Right lobe of liver (tissue), 6 donors: ENCODE results near the gene THTPA. TPM values are rescaled to one million over a fixed set of nuclear protein-coding genes. Genes with fewer than 3 reads are reported as not detected.

Source experiments
- ATAC-seq, 4 donors: fragments of 200-7000 bp; cut with Tn5 transposase; one replicate each; pipeline ENCODE4 v1.9.1; 2020; ENCODE audit warnings: mild to moderate bottlenecking in 4 of 4, moderate library complexity in 4 of 4
- DNase-seq, 3 donors: peaks; one replicate each; pipeline ENCODE4 v3.0.0-alpha.2; 2020
- H3K27ac ChIP-seq, 3 donors: fragments of 200-600 bp; one replicate each; pipeline ENCODE4 v1.8.0; 2022
- H3K27me3 ChIP-seq, 2 donors: fragments of 200-600 bp; one replicate each; pipeline ENCODE4 v1.8.0; 2022
- H3K36me3 ChIP-seq, 4 donors: fragments of 200-600 bp; sonication (generic) in 1 of 4; one replicate each; pipeline versions ENCODE4 v1.5.1 to v1.8.0; 2017 to 2022; ENCODE audit warnings: control low read depth in 1 of 4
- H3K4me1 ChIP-seq, 4 donors: fragments of 200-600 bp; sonication (generic) in 1 of 4; one replicate each; pipeline versions ENCODE4 v1.5.1 to v1.8.0; 2017 to 2022; ENCODE audit warnings: control low read depth in 1 of 4
- H3K4me3 ChIP-seq, 3 donors: fragments of 200-600 bp; one replicate each; pipeline ENCODE4 v1.8.0; 2022
- H3K9me3 ChIP-seq, 4 donors: fragments of 200-600 bp; sonication (generic) in 1 of 4; one replicate each; pipeline versions ENCODE4 v1.5.1 to v1.8.0; 2017 to 2022; ENCODE audit warnings: control low read depth in 1 of 4
- CTCF ChIP-seq, 4 donors: fragments of 200-600 bp in 3 of 4; fragments of 450-650 bp in 1 of 4; IDR thresholded peaks; one replicate each; pipeline versions ENCODE4 v1.5.1 to v1.8.0; 2016 to 2022; ENCODE audit warnings: antibody characterized with exemption in 4 of 4, mild to moderate bottlenecking in 2 of 4
- POLR2A ChIP-seq: fragments of 450-650 bp; IDR thresholded peaks from one replicate; pipeline ENCODE4 v1.6.1; 2017; ENCODE audit warnings: antibody characterized with exemption, mild to moderate bottlenecking
- WGBS: methylation state at CpG from one replicate; pipeline ENCODE4 v1.1.6; 2018; ENCODE audit warnings: low coverage, low lambda C conversion rate; ENCODE audit not compliant: insufficient coverage; ENCODE audit errors: missing lambda C conversion rate; 5-methylcytosine and 5-hydroxymethylcytosine counted together
- intact Hi-C, 2 donors: fragments of 100-400 bp; cut with DNase I; formaldehyde crosslinking; loops; one replicate each; pipeline versions ENCODE4 v1.11.2 to v1.14.1; 2022
- total RNA-seq, 6 experiments: library from RNA; depleted of rRNA in 2 of 6; stranded (reverse); fragments of >200 nt in 2 of 6; fragmentation: NEBNext Ultra II Directional in 3 of 6; extraction: Animal tissue kit (Norgen Biotek cat#: 25700) in 3 of 6; gene quantifications; one replicate each; pipeline versions ENCODE4 v1.1.0 to v1.2.4, GENCODE V29; 2016 to 2023
- donor health status: DM: no; HTN: yes; CAD: no.
- donor health status: DM: no; HTN: no; CAD: no.
- donor health status: DM: no; HTN: no; CAD: no.
- donor health status: DM: no; HTN: yes; CAD: no.
- donor health status: DM: no; HTN: yes; CAD: no.

THTPA gene
- total RNA-seq, 6 experiments from 2014 or later = 8.2 to 15.0 (median 11.4) TPM

DNA sequence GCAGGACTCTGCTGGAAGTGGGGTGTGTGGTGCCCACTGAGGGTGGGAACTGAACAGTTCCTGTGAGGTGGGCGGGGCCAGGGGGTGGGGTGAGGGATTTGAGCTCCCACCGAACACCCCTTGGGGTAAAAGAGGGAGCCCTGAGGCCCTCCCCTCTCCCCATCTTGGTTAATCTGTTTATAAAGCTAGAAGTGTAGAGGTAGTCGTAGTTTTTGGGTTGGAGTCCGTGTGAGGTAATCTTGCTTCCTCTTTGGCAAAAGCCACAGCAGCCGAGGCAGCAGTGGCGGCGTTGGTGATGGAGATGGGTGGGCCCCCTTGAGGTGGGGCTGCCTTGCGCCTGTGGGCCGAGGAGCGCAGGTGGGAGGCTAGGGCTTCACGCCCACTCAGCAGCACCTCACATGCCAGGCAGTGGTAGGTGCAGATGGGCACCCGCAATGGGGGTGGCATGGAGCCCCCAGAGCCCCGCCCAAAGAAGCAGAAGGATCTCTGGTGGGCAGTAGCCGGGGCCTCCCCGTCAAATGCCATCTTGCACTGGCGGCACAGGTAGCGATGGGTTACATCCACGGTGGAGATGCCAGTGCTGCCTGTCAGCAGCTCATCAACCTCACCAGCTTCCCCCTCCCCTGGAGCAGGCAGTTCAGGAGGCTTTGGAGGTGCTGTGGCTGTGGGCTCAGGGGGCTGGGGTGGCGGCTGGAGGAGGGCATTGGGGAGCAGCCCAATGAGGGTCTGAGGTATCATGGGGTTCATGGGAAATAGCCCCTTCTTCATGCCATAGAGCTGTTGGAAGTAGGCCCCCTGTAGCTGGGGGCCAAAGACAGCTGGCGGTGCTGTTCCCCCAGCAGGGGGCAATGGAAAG is 34.1 kb upstream of the THTPA start:
- no peak for ATAC-seq
- Histone ChIP-seq H3K27me3 (no peaks in the 10 kb centered on the region), H3K36me3 (no peaks in the 10 kb centered on the region), H3K4me1 (no peaks in the 10 kb centered on the region), H3K4me3 (no peak overlapping the region), H3K9me3 (no peaks in the 10 kb centered on the region), H3K27ac (no peak overlapping the region)
- DNase-seq = no peak
- WGBS = 20% methylated on average over 2 of the region's 20 CpGs
- intact Hi-C loops = no loop called here
- TF ChIP-seq POLR2A = no peak
- TF ChIP-seq CTCF (IDR thresholded peaks at IDR 0.05) = no peak

DNA sequence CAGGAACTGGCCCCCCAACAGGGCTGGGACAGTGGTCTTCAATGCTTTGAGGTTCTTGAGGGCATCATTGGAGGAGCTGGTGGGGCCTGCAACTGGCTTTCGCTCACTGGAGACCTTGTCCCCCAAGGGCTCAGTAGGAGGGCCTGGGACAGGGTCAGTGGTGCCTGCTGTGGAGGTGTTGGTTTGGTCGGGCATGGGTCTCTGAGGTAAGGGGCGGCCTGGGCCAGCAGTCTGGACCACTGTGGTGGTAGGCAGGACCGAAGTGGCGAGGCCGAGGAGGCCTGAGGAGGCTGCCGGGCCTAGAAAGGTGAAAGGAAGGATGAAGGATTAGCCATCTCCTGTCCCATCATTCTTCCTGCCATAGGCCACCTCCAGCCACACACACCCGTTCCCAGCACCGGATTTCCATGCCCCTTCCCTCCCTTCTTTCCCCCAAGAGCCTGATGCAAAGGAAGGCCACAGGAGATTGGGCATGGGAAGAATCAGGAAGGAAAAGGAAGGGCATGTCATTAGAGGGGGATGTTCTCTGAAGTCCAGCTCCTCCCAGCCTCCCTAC is 33.4 kb upstream of the THTPA start:
- DNase-seq = no peak

DNA sequence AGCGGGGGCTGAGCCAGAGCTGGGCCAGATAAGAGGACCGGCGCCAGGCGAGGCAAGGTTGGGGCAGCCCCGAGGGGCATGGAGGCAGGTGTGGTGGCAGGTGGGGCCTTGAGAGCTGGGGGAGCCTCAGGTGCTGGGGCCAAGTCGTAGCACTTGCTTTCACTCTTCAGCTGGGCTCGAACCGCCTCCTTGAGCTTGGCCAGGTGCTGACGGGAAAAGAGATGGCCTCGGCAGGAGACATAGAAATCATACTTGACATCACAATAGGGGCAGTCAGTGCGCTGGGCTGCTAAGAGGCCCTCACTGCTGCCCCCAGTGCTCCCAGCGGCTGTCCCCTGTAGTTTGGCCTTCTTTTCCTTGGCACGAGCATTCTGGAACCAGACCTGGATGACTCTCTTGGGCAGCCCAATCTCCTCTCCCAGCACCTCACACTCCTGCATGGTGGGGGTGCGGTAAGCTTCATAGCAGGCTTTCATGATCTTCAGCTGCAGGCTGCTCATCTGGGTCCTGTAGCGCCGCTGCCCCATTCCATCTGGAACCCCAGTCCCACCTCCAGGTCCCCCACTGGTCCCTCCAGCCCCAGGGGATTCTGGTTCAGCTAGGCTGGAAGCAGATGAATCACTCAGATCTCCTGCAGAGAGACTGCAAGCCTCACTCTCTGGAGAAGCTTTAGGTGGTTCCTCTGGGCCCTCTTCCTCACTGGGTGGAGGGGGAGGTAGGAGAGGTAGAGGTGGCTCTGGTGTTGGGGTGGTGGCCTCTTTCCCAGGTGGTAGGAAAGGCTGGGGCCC is 32.6 kb upstream of the THTPA start:
- Histone ChIP-seq H3K9me3 (no peaks in the 10 kb centered on the region), H3K4me1 (no peaks in the 10 kb centered on the region), H3K27me3 (no peaks in the 10 kb centered on the region), H3K4me3 (no peak overlapping the region), H3K27ac (no peak overlapping the region), H3K36me3 (no peaks in the 10 kb centered on the region)
- 83% methylated on average over 2 of the region's 16 CpGs for WGBS
- TF ChIP-seq POLR2A (no peak), CTCF (IDR thresholded peaks at IDR 0.05) (no peak)
- DNase-seq (no peak), ATAC-seq (no peak)
- intact Hi-C loops = no loop called here

More for the DNA sequence above, 33.4 kb upstream of the THTPA start:
- H3K4me1 ChIP-seq = no peaks in the 10 kb centered on the region
- TF ChIP-seq POLR2A = no peak
- no peak for TF ChIP-seq CTCF (IDR thresholded peaks at IDR 0.05)
- intact Hi-C loops = no loop called here
- no peaks in the 10 kb centered on the region for H3K9me3 ChIP-seq
- H3K27ac ChIP-seq = no peak overlapping the region
- H3K36me3 ChIP-seq = no peaks in the 10 kb centered on the region
- 45% methylated on average over 2 of the region's 9 CpGs for WGBS
- H3K4me3 ChIP-seq = no peak overlapping the region
- ATAC-seq = no peak
- no peaks in the 10 kb centered on the region for H3K27me3 ChIP-seq

- no peak for DNase-seq
- TF ChIP-seq POLR2A (no peak), CTCF (IDR thresholded peaks at IDR 0.05) (no peak)
- no peaks in the 10 kb centered on the region for H3K36me3 ChIP-seq
- WGBS = 50% methylated on average over 2 of the region's 14 CpGs
- no peak overlapping the region for H3K4me3 ChIP-seq
- no peak for ATAC-seq
- no peaks in the 10 kb centered on the region for H3K27me3 ChIP-seq
- intact Hi-C loops = no loop called here
- no peaks in the 10 kb centered on the region for H3K9me3 ChIP-seq
- no peak overlapping the region for H3K27ac ChIP-seq
- H3K4me1 ChIP-seq = no peaks in the 10 kb centered on the region
Measured at GRCh38 chr14:23524954-23525353, 31.1 kb upstream of the THTPA start.
